Measurements from ENCODE around the gene R3HDM4.

- TF ChIP-seq CTCF (IDR thresholded peaks at IDR 0.05) (no peak), POLR2A (IDR thresholded peaks at IDR 0.05) (no peak)
These were observed 49.8 kb downstream of the R3HDM4 start for GRCh38 chr19:863315-863620.
